ENCODE results near the gene RIMBP3C. TPM values are rescaled to one million over a fixed set of nuclear protein-coding genes. Genes with fewer than 3 reads are reported as not detected.
"Not testable (repeated sequence)": the region's sequence is repeated elsewhere in the genome, so short reads cannot be mapped to it uniquely, and the experiment has no call there.

RIMBP3C gene
- total and polyA plus RNA-seq, 5 donors: 0.02 to 0.23 (median 0.18) TPM; not detected in 2

GRCh38 chr22:21589396-21589795 lies 38.1 kb upstream of the RIMBP3C start:
- Histone ChIP-seq H3K4me1 (ENCODE audit: control insufficient read depth, insufficient read depth, low read length) (peaks cover 19% of the 10 kb centered on the region), H3K4me3 (ENCODE audit: low read length) (no peak overlapping the region), H3K27me3 (ENCODE audit: control insufficient read depth, insufficient read depth) (no peaks in the 10 kb centered on the region), H3K27ac (ENCODE audit: low read length) (no peak overlapping the region), H3K9me3 (ENCODE audit: control insufficient read depth, low read length) (no peaks in the 10 kb centered on the region)
- intact Hi-C loops (cut with DNase I): no loop called here
- WGBS: 87% methylated on average over 8 of the region's 8 CpGs
- ATAC-seq (no peak), DNase-seq (no peak)

DNA sequence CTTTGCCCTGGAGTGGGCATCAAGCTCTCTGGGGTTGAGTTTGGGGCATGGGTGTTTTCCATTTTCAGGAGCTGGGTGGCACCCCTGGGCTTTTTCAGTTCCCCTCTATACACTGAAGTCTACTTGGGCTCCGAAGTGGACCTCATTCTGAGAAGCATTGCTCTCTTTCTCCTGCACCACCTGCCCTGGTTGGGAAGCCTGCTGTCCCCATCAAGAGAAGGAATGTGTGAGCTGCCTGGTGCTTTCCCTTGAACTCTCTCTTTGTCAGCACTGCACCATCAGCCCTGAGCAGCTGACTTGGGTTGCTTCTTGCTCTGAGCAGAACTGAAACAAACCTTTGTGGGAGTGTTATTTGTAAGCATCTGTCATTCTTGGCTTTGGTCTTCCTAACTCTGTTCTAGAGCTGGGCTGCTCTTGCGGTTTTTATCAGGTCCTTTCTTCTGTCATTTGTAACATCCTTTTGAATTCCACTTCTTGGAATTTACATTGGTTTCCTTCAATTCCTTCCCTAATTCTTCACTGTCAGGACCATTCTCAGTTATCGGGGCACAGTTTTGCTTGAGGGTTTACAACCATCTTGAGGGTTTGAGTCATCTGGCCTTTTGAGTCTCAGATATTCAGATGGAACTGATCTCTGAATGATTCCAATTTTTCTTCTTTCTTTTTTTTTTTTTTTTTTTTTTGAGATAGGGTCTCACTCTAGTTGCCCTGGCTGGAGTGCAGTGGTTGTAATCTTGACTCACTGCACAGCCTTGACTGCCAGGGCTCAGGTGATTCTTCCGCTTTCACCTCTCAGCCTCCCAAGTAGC lies 36.7 kb upstream of the RIMBP3C start:
- DNase-seq (no peak), ATAC-seq (no peak)
- Histone ChIP-seq H3K27me3 (ENCODE audit: control insufficient read depth, insufficient read depth) (no peaks in the 10 kb centered on the region), H3K9me3 (ENCODE audit: control insufficient read depth, low read length) (no peaks in the 10 kb centered on the region), H3K4me1 (ENCODE audit: control insufficient read depth, insufficient read depth, low read length) (peaks cover 22% of the 10 kb centered on the region), H3K27ac (ENCODE audit: low read length) (no peak overlapping the region), H3K4me3 (ENCODE audit: low read length) (no peak overlapping the region)
- intact Hi-C loops (cut with DNase I): no loop called here
- WGBS: 63% methylated on average over 4 of the region's 4 CpGs

DNA sequence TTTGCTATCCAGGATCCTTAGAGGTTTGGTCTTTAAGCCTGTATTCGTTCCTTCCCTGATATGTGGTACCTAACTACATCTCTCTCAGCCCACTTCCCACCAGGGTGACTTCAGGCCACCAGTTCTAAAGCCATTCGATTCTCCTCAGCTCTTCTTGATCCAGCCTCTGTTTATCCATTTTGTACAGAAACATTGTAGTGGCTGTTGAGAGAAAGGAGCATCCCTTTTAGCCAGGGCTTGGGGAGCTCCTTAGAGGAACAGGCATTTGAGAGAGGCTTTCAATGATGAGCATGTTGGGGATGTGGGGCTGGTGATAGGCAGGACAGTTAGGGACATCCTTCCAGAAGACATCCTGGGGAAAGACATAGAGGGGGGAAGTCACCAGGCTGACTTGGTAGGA lies 34.1 kb upstream of the RIMBP3C start:
- no peak overlapping the region for H3K27ac ChIP-seq (ENCODE audit: low read length)
- DNase-seq (no peak), ATAC-seq (no peak)
- peaks cover 11% of the 10 kb centered on the region for H3K4me1 ChIP-seq (ENCODE audit: control insufficient read depth, insufficient read depth, low read length)
- no peaks in the 10 kb centered on the region for H3K27me3 ChIP-seq (ENCODE audit: control insufficient read depth, insufficient read depth)
- no peaks in the 10 kb centered on the region for H3K9me3 ChIP-seq (ENCODE audit: control insufficient read depth, low read length)
- WGBS: 73% methylated on average over 2 of the region's 2 CpGs
- intact Hi-C loops (cut with DNase I): no loop called here
- no peak overlapping the region for H3K4me3 ChIP-seq (ENCODE audit: low read length)

DNA sequence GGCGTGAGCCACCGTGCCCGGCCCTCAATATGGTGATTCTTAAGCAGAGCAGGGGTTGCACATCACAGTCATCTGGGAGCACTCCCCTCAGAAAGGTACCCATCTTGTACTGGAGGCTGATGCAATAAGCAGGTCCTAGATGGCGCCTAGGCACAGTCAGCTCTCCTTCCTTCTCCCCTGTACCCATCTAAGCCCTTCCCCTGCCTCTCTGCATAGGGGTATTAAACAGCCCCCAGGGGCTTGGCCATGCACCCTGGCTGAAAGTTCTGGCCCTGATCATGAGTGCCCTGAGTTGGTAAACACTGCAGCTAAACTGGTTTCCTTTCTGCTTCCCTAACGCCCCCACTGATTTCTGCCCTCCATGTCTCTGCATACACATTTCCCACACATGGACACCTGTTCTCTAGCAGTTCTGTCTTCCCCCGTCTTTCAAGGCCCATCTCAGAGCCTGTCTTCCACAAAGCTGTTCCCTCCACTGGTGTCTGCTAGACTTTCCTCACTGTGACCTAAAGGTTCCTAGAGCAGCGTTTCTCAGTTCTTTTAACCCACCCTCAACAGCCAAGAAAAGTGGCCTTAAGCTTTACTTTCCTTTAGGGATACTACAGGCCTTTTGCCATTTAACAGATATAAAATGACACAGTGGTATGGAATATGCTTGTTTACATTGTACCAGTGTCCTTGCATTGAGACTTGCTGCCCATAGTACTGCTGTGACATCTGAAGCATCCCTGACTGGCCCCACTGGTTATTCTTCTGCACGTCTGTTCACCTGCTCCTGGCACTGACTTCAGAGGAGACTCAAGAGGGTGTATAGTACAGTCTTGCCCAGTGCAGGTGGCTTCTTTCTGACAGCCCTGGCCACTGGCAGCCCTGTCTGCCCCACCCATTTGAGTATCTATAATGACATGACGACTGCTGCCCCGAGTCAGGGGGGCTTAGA lies 31.8 kb upstream of the RIMBP3C start:
- intact Hi-C loops (cut with DNase I): no loop called here
- no peak for ATAC-seq
- peaks cover 14% of the 10 kb centered on the region for H3K4me1 ChIP-seq (ENCODE audit: control insufficient read depth, insufficient read depth, low read length)

DNA sequence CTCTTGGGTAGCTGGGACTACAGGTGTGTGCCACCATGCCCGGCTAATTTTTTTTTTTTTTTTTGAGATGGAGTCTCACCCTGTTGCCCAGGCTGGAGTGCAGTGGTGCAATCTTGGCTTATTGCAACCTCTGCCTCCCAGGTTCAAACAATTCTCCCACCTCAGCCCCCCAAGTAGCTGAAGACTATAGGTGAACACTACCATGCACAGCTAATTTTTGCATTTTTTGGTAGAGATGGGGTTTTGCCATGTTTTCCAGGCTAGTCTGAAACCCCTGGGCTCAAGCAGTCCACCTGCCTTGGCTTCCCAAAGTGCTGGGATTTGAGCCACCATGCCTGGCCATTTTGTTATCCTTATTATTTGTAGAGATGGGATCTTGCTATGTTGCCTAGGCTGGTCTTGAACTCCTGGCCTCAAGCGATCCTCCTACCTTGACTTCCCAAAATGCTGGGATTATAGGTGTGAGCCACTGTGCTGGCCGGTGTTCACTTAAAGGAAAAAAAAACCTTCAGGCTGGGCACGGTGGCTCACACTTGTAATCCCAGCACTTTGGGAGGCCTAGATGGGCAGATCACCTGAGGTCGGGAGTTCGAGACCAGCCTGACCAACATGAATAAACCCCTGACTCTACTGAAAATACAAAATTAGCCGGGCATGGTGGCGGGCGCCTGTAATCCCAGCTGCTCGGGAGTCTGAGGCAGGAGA lies 29.9 kb upstream of the RIMBP3C start:
- DNase-seq; intact Hi-C loops (cut with DNase I); H3K27me3 ChIP-seq (ENCODE audit: control insufficient read depth, insufficient read depth); H3K27ac ChIP-seq (ENCODE audit: low read length); H3K9me3 ChIP-seq (ENCODE audit: control insufficient read depth, low read length); ATAC-seq; H3K4me1 ChIP-seq (ENCODE audit: control insufficient read depth, insufficient read depth, low read length); H3K4me3 ChIP-seq (ENCODE audit: low read length): not testable (repeated sequence)
- WGBS: 95% methylated on average over 10 of the region's 10 CpGs

More for the DNA sequence above, 31.8 kb upstream of the RIMBP3C start:
- WGBS: 69% methylated on average over 10 of the region's 10 CpGs
- H3K27ac ChIP-seq (ENCODE audit: low read length): no peak overlapping the region
- H3K9me3 ChIP-seq (ENCODE audit: control insufficient read depth, low read length): no peaks in the 10 kb centered on the region
- no peak for DNase-seq
- no peaks in the 10 kb centered on the region for H3K27me3 ChIP-seq (ENCODE audit: control insufficient read depth, insufficient read depth)
- H3K4me3 ChIP-seq (ENCODE audit: low read length): no peak overlapping the region

DNA sequence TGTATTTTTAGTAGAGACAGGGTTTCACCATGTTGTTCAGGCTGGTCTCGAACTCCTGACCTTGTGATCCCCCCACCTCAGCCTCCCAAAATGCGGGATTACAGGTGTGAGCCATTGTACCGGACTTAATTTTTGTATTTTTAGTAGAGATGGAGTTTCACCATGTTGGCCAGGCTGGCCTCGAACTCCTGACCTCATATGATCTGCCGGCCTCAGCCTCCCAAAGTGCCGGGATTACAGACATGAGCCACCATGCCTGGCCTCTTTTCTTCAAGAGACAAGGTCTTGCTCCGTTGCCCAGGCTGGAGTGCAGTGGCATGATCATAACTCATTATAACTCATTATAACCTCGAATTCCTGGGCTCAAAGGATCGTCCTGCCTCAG lies 29.4 kb upstream of the RIMBP3C start:
- DNase-seq; H3K4me3 ChIP-seq (ENCODE audit: low read length); ATAC-seq; intact Hi-C loops (cut with DNase I); H3K27me3 ChIP-seq (ENCODE audit: control insufficient read depth, insufficient read depth); H3K4me1 ChIP-seq (ENCODE audit: control insufficient read depth, insufficient read depth, low read length); H3K9me3 ChIP-seq (ENCODE audit: control insufficient read depth, low read length); H3K27ac ChIP-seq (ENCODE audit: low read length): not testable (repeated sequence)
- WGBS: 92% methylated on average over 9 of the region's 9 CpGs

DNA sequence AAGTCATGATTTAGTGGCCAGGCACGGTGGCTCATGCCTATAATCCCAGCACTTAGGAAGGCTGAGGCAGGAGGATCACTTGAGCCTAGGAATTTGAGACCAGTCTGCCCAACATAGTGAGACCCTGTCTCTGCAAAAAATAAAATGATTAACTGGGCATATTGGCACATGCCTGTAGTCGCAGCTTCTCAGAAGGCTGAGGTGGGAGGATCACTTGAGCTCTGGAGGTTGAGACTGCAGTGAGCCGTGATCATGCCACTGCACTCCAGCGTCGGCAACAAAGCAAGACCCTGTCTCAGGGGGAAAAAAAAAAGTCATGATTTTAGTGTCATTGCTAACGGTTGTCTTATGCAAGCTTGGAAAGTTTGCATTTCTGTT lies 28.2 kb upstream of the RIMBP3C start:
- 68% methylated on average over 6 of the region's 6 CpGs for WGBS
- no peak overlapping the region for H3K4me3 ChIP-seq (ENCODE audit: low read length)
- H3K27ac ChIP-seq (ENCODE audit: low read length): no peak overlapping the region
- ATAC-seq (no peak), DNase-seq (no peak)
- H3K4me1 ChIP-seq (ENCODE audit: control insufficient read depth, insufficient read depth, low read length): peaks cover 8% of the 10 kb centered on the region
- no peaks in the 10 kb centered on the region for H3K9me3 ChIP-seq (ENCODE audit: control insufficient read depth, low read length)
- intact Hi-C loops (cut with DNase I): no loop called here
- H3K27me3 ChIP-seq (ENCODE audit: control insufficient read depth, insufficient read depth): no peaks in the 10 kb centered on the region

DNA sequence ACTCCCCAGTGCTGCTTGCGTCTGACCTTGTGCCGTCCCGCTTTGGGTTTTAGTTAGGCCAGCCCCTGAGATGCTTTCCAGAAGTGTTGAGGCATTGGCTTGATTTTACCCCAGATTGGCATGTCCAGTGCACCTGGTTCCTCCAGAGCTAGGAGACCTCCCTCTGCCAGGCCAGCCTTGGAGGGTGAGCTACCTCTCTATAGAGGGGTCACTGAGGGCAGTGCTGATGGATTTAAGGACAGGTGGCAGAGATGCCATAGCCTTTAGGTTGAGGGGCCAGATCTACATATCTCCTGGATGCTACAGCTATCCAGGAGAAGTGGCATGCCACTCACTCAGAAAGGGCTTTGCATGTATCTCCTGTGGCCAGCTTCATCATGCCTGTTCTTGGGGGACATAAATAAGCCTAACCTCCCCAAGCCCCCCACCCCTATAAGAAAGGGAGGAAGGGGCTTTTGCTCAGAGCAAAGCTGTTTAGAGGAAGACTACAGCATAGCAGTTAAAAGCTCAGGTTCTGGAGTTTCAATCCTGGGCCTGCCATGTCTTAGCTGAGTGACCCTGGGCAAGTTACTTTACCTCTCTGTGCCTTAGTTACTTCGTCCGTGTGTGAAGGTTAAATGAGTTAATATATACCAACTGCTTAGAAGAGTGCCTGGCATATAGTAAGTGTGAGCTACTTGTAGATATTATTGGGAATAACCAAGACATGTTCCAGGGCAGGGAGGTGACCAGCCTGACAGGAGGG lies 22.7 kb upstream of the RIMBP3C start:
- H3K9me3 ChIP-seq (ENCODE audit: control insufficient read depth, low read length): no peaks in the 10 kb centered on the region
- WGBS: 82% methylated on average over 5 of the region's 5 CpGs

GRCh38 chr22:21573293-21573734 lies 22.1 kb upstream of the RIMBP3C start:
- ATAC-seq (no peak), DNase-seq (no peak)
- 53% methylated on average over 6 of the region's 6 CpGs for WGBS
- intact Hi-C loops (cut with DNase I): no loop called here
- Histone ChIP-seq H3K27me3 (ENCODE audit: control insufficient read depth, insufficient read depth) (no peaks in the 10 kb centered on the region), H3K27ac (ENCODE audit: low read length) (no peak overlapping the region), H3K4me3 (ENCODE audit: low read length) (no peak overlapping the region), H3K9me3 (ENCODE audit: control insufficient read depth, low read length) (no peaks in the 10 kb centered on the region), H3K4me1 (ENCODE audit: control insufficient read depth, insufficient read depth, low read length) (peaks cover 16% of the 10 kb centered on the region)

More for the DNA sequence above, 22.7 kb upstream of the RIMBP3C start:
- intact Hi-C loops (cut with DNase I): no loop called here
- DNase-seq: no peak
- Histone ChIP-seq H3K4me1 (ENCODE audit: control insufficient read depth, insufficient read depth, low read length) (peaks cover 20% of the 10 kb centered on the region), H3K4me3 (ENCODE audit: low read length) (no peak overlapping the region), H3K27ac (ENCODE audit: low read length) (no peak overlapping the region), H3K27me3 (ENCODE audit: control insufficient read depth, insufficient read depth) (no peaks in the 10 kb centered on the region)
- ATAC-seq: no peak

- H3K27me3 ChIP-seq (ENCODE audit: control insufficient read depth, insufficient read depth): no peaks in the 10 kb centered on the region
- intact Hi-C loops (cut with DNase I): no loop called here
- WGBS: 90% methylated on average over 4 of the region's 4 CpGs
- H3K9me3 ChIP-seq (ENCODE audit: control insufficient read depth, low read length): no peaks in the 10 kb centered on the region
- H3K4me1 ChIP-seq (ENCODE audit: control insufficient read depth, insufficient read depth, low read length): peaks cover 16% of the 10 kb centered on the region
- H3K27ac ChIP-seq (ENCODE audit: low read length): no peak overlapping the region
- H3K4me3 ChIP-seq (ENCODE audit: low read length): no peak overlapping the region
- ATAC-seq (no peak), DNase-seq (no peak)
Measured at GRCh38 chr22:21571679-21572078, 20.4 kb upstream of the RIMBP3C start.
